Measurements from ENCODE around the gene SFXN2. TPM values are rescaled to one million over a fixed set of nuclear protein-coding genes. Genes with fewer than 3 reads are reported as not detected.

Gene SFXN2
- total RNA-seq, 1 experiment from 2014 or later: 21.2 TPM

- TF ChIP-seq PREB (CRISPR knock-in tag; IDR thresholded peaks at IDR 0.05; ENCODE audit: borderline replicate concordance): no peak
- TF ChIP-seq JUN (CRISPR knock-in tag; IDR thresholded peaks at IDR 0.05): no peak
- TF ChIP-seq KAT7 (CRISPR knock-in tag; IDR thresholded peaks at IDR 0.05; ENCODE audit: borderline replicate concordance): peak; percentile 69; the same call in 1 of the 2 replicates
- no peak; the same call in 1 of the 2 replicates for TF ChIP-seq MYBL2 (CRISPR knock-in tag; IDR thresholded peaks at IDR 0.05)
- no peak for TF ChIP-seq FOXP4 (CRISPR knock-in tag; IDR thresholded peaks at IDR 0.05)
- TF ChIP-seq GABPB1 (CRISPR knock-in tag; IDR thresholded peaks at IDR 0.05): peak; percentile 3; the same call in 1 of the 2 replicates
- TF ChIP-seq ARID4B (CRISPR knock-in tag; IDR thresholded peaks at IDR 0.05; ENCODE audit: borderline replicate concordance): peak; percentile 78; the same call in 1 of the 2 replicates
- no peak for TF ChIP-seq ETV6 (CRISPR knock-in tag; IDR thresholded peaks at IDR 0.05)
- no peak for TF ChIP-seq SOX15 (CRISPR knock-in tag; IDR thresholded peaks at IDR 0.05)
- TF ChIP-seq NFATC4 (CRISPR knock-in tag; IDR thresholded peaks at IDR 0.05): no peak
- no peak for TF ChIP-seq OVOL2 (CRISPR knock-in tag; IDR thresholded peaks at IDR 0.05; ENCODE audit: borderline replicate concordance)
- no peak for TF ChIP-seq TEAD1 (CRISPR knock-in tag; IDR thresholded peaks at IDR 0.05)
- TF ChIP-seq CREM (CRISPR knock-in tag; IDR thresholded peaks at IDR 0.05): peak; percentile 47; the same call in 1 of the 2 replicates
- peak; percentile 23 for TF ChIP-seq FOXK1 (CRISPR knock-in tag; IDR thresholded peaks at IDR 0.05)
- TF ChIP-seq E2F5 (CRISPR knock-in tag; IDR thresholded peaks at IDR 0.05): 0 out of 2 replicates have a peak, but pooled peaks have one; percentile 33
- no peak for TF ChIP-seq CREB1 (CRISPR knock-in tag; IDR thresholded peaks at IDR 0.05)
- no peak for TF ChIP-seq ZNF532 (CRISPR knock-in tag; IDR thresholded peaks at IDR 0.05; ENCODE audit: borderline replicate concordance)
- no peak for TF ChIP-seq CBFB (CRISPR knock-in tag; IDR thresholded peaks at IDR 0.05; ENCODE audit: low read depth)
- no peak for TF ChIP-seq SMAD4 (CRISPR knock-in tag; IDR thresholded peaks at IDR 0.05)
- peak; percentile 52; the same call in 1 of the 2 replicates for TF ChIP-seq E2F4 (CRISPR knock-in tag; IDR thresholded peaks at IDR 0.05; ENCODE audit: borderline replicate concordance, low read depth)
- no peak for TF ChIP-seq ZNF425 (CRISPR knock-in tag; conservative IDR thresholded peaks at IDR 0.05)
- peak; percentile 96 for TF ChIP-seq ZNF121 (CRISPR knock-in tag; IDR thresholded peaks at IDR 0.05)
Observed at GRCh38 chr10:102714621-102715455, at the start of gene SFXN2 (continued).
